Loucy (cell line): Measurements from ENCODE around the gene ZFP3.

ENCODE experiments used
- EZH2phosphoT487 ChIP-seq: fragments of 200-600 bp; IDR thresholded peaks from 2 replicates; pipeline ENCODE4 v1.6.1; 2018; ENCODE audit warnings: antibody characterized with exemption, mild to moderate bottlenecking, moderate library complexity, borderline replicate concordance
- TF ChIP-seq, protein P1 (sequence below): fragments of 200-600 bp; sonication (generic); conservative IDR thresholded peaks from 2 replicates; pipeline ENCODE4 v1.5.1; 2014; ENCODE audit warnings: mild to moderate bottlenecking, antibody characterized with exemption, low read length

DNA sequence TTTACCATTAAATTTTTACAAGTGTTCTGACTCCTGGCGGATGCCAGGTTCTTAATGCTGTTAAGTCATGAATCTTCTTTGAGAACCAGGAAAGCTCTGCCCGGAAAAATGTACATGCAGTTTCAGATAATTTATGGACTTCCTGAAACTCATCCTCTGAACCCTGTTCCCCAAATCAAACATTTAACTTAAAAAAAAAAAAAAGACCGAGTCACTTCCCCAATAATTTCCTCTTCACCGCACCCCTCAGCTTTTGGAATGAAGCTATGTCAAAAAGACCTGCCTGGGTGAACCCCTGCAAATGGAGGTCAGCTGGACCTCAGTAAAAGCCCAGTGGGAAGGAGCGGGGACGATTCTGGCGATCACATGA lies 18.4 kb downstream of the ZFP3 start:
- TF ChIP-seq, protein P1, sequence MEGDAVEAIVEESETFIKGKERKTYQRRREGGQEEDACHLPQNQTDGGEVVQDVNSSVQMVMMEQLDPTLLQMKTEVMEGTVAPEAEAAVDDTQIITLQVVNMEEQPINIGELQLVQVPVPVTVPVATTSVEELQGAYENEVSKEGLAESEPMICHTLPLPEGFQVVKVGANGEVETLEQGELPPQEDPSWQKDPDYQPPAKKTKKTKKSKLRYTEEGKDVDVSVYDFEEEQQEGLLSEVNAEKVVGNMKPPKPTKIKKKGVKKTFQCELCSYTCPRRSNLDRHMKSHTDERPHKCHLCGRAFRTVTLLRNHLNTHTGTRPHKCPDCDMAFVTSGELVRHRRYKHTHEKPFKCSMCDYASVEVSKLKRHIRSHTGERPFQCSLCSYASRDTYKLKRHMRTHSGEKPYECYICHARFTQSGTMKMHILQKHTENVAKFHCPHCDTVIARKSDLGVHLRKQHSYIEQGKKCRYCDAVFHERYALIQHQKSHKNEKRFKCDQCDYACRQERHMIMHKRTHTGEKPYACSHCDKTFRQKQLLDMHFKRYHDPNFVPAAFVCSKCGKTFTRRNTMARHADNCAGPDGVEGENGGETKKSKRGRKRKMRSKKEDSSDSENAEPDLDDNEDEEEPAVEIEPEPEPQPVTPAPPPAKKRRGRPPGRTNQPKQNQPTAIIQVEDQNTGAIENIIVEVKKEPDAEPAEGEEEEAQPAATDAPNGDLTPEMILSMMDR = no peak
- TF ChIP-seq EZH2phosphoT487 = no peak
